Neural cell (in vitro differentiated cells): ENCODE results near the gene TRIM16.
"Not testable (repeated sequence)": the region's sequence is repeated elsewhere in the genome, so short reads cannot be mapped to it uniquely, and the experiment has no call there.

ENCODE experiments used
- CTCF ChIP-seq: fragments of 450-650 bp; IDR thresholded peaks from 2 replicates; pipeline ENCODE4 v1.5.1; 2014; ENCODE audit warnings: antibody characterized with exemption, mild to moderate bottlenecking, moderate library complexity; ENCODE audit not compliant: poor library complexity, severe bottlenecking
- EP300 ChIP-seq: fragments of 450-650 bp; conservative IDR thresholded peaks from 2 replicates; pipeline ENCODE4 v1.6.1; 2014; ENCODE audit warnings: antibody characterized with exemption, mild to moderate bottlenecking, moderate library complexity; ENCODE audit not compliant: poor library complexity, severe bottlenecking
- EZH2 ChIP-seq: fragments of 200-600, 300-800 bp; shearing (Covaris generic), sonication (generic); IDR thresholded peaks from 2 replicates; pipeline ENCODE4 v1.6.1; 2014; ENCODE audit warnings: antibody characterized with exemption, low read length, borderline replicate concordance, mild to moderate bottlenecking; ENCODE audit not compliant: insufficient read depth, poor library complexity, severe bottlenecking
- POLR2AphosphoS5 ChIP-seq: IDR thresholded peaks from 2 replicates; pipeline ENCODE4 v1.6.1; 2012
- REST ChIP-seq: IDR thresholded peaks from 2 replicates; pipeline ENCODE4 v1.6.1; 2012; ENCODE audit warnings: borderline replicate concordance

GRCh38 chr17:15623661-15624209 is 60.4 kb downstream of the TRIM16 start:
- not testable (repeated sequence) for TF ChIP-seq CTCF, EP300, REST, EZH2, POLR2AphosphoS5
